ENCODE results near the gene ARID5B.

DNA sequence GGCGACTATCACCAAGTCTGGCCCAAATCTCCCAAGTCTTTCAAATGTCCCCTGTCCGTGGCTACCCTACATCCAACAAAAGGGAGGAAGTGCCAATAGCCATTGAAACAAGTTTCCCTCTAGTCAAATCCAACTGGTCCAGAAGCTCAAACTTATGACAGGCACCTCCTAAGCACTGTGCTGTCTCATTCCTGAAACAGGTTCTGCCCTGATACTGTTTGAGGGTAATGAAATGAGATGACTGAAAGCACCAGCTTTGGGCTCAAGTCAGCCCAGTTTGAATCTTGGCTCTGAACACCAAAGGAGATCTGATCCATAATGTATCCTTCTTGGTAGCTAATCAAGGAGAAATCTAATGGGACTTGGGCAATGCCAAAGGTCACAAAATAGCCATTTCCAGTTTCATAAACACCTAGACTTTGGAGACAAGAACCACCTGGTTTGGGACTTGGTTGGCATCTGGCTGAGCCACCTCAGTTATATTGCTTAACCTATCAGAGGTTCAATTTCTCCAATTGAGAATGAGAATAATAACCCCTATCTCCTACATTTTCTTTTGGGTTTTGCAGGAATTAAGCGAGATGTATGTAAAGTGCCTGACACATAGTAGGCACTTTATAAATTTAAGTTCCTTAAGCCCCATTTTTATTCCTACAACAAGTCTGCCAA lies 34.7 kb upstream of the ARID5B start:
- TF ChIP-seq, protein P1, sequence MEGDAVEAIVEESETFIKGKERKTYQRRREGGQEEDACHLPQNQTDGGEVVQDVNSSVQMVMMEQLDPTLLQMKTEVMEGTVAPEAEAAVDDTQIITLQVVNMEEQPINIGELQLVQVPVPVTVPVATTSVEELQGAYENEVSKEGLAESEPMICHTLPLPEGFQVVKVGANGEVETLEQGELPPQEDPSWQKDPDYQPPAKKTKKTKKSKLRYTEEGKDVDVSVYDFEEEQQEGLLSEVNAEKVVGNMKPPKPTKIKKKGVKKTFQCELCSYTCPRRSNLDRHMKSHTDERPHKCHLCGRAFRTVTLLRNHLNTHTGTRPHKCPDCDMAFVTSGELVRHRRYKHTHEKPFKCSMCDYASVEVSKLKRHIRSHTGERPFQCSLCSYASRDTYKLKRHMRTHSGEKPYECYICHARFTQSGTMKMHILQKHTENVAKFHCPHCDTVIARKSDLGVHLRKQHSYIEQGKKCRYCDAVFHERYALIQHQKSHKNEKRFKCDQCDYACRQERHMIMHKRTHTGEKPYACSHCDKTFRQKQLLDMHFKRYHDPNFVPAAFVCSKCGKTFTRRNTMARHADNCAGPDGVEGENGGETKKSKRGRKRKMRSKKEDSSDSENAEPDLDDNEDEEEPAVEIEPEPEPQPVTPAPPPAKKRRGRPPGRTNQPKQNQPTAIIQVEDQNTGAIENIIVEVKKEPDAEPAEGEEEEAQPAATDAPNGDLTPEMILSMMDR (IDR thresholded peaks at IDR 0.05): no peak
- TF ChIP-seq EP300 (IDR thresholded peaks at IDR 0.05; ENCODE audit: low read depth): no peak

Measured in transverse colon (tissue), 3 donors.